GM12873 (cell line): ENCODE results near the gene SLC28A2.

ENCODE experiments used
- CTCF ChIP-seq: IDR thresholded peaks from 2 replicates; pipeline ENCODE4 v1.5.1; 2012; ENCODE audit warnings: low read depth, mild to moderate bottlenecking, moderate library complexity, low read length, control low read depth; ENCODE audit not compliant: insufficient read depth; ENCODE audit errors: missing control alignments

The SLC28A2 gene

DNA sequence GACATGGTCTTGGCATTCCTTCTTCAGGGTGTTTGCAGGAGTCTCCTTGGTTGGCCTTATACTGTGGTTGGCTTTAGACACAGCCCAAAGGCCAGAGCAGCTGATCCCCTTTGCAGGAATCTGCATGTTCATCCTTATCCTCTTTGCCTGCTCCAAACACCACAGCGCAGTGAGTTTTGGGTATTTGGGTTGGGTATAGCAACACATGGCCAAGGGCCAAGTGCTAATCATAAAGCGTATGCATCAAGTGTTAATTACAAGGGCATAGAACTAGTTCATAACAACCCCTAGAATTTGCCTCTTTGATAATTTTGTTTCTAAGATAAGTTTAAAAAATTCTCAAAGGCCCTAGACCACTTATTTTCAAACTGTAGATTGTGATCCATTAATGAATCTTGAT, 11.8 kb downstream of the SLC28A2 start:
- TF ChIP-seq CTCF: no peak

DNA sequence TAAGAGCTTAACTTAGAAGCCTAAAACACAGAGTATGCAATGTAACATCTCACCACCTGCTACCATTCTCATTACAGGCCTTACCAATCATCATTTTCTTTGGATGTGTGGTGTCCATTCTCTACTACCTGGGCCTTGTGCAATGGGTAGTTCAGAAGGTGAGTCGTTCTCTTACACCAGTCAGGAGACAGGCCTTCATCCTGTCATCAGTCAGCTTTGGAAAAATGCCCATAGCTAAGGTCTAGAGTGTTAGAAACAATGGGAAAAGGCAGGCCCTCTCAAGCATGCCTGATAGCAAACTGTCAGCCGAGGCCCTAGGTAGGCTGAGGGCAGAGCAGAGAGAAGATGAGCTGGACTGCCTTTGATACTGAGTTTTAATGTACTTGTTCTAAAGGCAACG, 13.5 kb downstream of the SLC28A2 start:
- no peak for TF ChIP-seq CTCF

GRCh38 chr15:45268135-45268534, 16.1 kb downstream of the SLC28A2 start:
- peak; percentile 36 for TF ChIP-seq CTCF

- TF ChIP-seq CTCF: no peak
Observed at GRCh38 chr15:45274636-45275380, 22.8 kb downstream of the SLC28A2 start.

- peak; percentile 52 for TF ChIP-seq CTCF
Observed at GRCh38 chr15:45276831-45277230, 24.8 kb downstream of the SLC28A2 start.

GRCh38 chr15:45279024-45279698, 27.1 kb downstream of the SLC28A2 start:
- no peak for TF ChIP-seq CTCF

GRCh38 chr15:45285413-45285812, 33.4 kb downstream of the SLC28A2 start:
- no peak for TF ChIP-seq CTCF
